Measurements from ENCODE around the gene LAMB3. TPM values are rescaled to one million over a fixed set of nuclear protein-coding genes. Genes with fewer than 3 reads are reported as not detected.

LAMB3 gene
- total and polyA plus RNA-seq, 10 of the 15 experiments (the other 5 are each of a cell fraction or from before 2014, with no cell fraction given) = 0.04 to 1.8 (median 0.10) TPM; not detected in 1

DNA sequence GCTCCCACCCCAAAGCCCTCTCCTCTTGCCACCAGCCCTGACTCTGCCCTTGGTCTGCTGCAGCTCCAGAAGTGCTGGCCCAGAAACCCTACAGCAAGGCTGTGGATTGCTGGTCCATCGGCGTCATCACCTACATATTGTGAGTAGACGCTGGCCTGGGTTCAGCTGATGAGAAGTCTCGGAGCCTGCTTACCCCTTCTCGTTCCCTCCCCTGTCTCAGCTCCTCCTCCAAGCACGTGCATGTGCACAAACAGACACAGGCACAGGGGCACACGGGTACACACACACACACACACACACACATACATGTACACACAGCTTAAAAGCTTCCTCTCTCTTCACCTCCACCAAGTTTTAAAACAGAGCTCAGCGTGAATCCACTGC lies 44.4 kb downstream of the LAMB3 start:
- Histone ChIP-seq H3K27ac (ENCODE audit: control insufficient read depth, insufficient read depth) (peak overlapping the region; percentile 45; the same call in 1 of the 2 replicates), H4K20me1 (ENCODE audit: control insufficient read depth, insufficient read depth) (no peaks in the 10 kb centered on the region), H3K27me3 (replicated peaks in 1 of 2; ENCODE audit: control insufficient read depth in 2 of 2, insufficient read depth in 2 of 2, low read length in 1 of 2) (peaks cover 0 to under 1% of the 10 kb centered on the region in 2 experiments; a peak in 1 of 4 replicates), H3K4me1 (ENCODE audit: control insufficient read depth, insufficient read depth, low read length) (peaks cover 10% of the 10 kb centered on the region), H3K9me3 (replicated peaks; ENCODE audit: control insufficient read depth, insufficient read depth, low read length) (no peaks in the 10 kb centered on the region), H3K79me2 (ENCODE audit: control insufficient read depth, insufficient read depth, low read length) (no peaks in the 10 kb centered on the region), H3K9ac (ENCODE audit: control insufficient read depth, insufficient read depth, low read length) (peak overlapping the region; percentile 13; the same call in 1 of the 2 replicates), H2AFZ (ENCODE audit: control insufficient read depth, low read depth, low read length) (peak overlapping the region; percentile 68), H3K4me3 (no peak overlapping the region), H3K36me3 (ENCODE audit: control insufficient read depth in 2 of 2, insufficient read depth in 2 of 2, low read length in 1 of 2) (no peaks in the 10 kb centered on the region), H3K4me2 (ENCODE audit: control insufficient read depth, insufficient read depth) (peak overlapping the region; percentile 69)
- ATAC-seq (peak; percentile 72), FAIRE-seq (peak; percentile 44), DNase-seq (ENCODE audit: low read depth, low spot score) (no peak)
- ChIA-PET CTCF (interaction anchor here (1.1 to 15.5 kb wide), 17 partner anchors 9 to 359 kb away, joined by 3 to 211 read pairs (median 7); partner anchors contain the start of genes CAMK1G and G0S2), POLR2A (interaction anchor here (0.6 to 2.2 kb wide), 9 partner anchors 8 to 100 kb away, joined by 3 to 16 read pairs (median 3); partner anchors contain the start of gene G0S2), SMC1A (ENCODE audit: uncharacterized antibody, unreplicated experiment) (interaction anchor here (0.6 to 3.0 kb wide), 15 partner anchors 9 to 142 kb away, joined by 3 to 13 read pairs (median 4); no protein-coding TSS in a partner anchor), RAD21 (ENCODE audit: unreplicated experiment) (interaction anchor here (0.7 to 3.3 kb wide), 19 partner anchors 8 to 161 kb away, joined by 3 to 15 read pairs (median 5); partner anchors contain the start of genes G0S2 and LAMB3)
- intact Hi-C loops (cut with micrococcal nuclease; ENCODE audit: unreplicated experiment) = loop anchor here (10.0 kb wide), 1 partner anchor 137 kb away; no protein-coding TSS in a partner anchor
- in situ Hi-C loops (cut with MboI) = no loop called here
- BruUV-seq (replicated peaks) = no TSS peak
- peak; percentile 95 to 98 for TF ChIP-seq BHLHE40 (IDR thresholded peaks at IDR 0.05; ENCODE audit: borderline replicate concordance in 1 of 2, low read depth in 2 of 2, low read length in 1 of 2)
- TF ChIP-seq RB1 (IDR thresholded peaks at IDR 0.05; ENCODE audit: borderline replicate concordance) = 0 out of 2 replicates have a peak, but pooled peaks have one; percentile 10
- no peak for TF ChIP-seq ZNF217 (IDR thresholded peaks at IDR 0.05)
- peak; percentile 61; the same call in 1 of the 2 replicates for TF ChIP-seq NBN (IDR thresholded peaks at IDR 0.05)
- 0 out of 4 replicates have a peak, but pooled peaks have one; percentile 0 to 33 for TF ChIP-seq IKZF2 (IDR thresholded peaks at IDR 0.05)
- TF ChIP-seq LARP7 (IDR thresholded peaks at IDR 0.05) = no peak; the same call in 1 of the 2 replicates
- TF ChIP-seq FOXK2 (IDR thresholded peaks at IDR 0.05) = peak; percentile 38; the same call in 1 of the 2 replicates
- no peak for TF ChIP-seq GATAD2B (conservative IDR thresholded peaks at IDR 0.05; ENCODE audit: low read depth)
- no peak for TF ChIP-seq EZH2 (IDR thresholded peaks at IDR 0.05; ENCODE audit: borderline replicate concordance, control insufficient read depth, low read depth, low read length)
- 52% methylated on average over 8 of the region's 8 CpGs for WGBS (ENCODE audit: insufficient coverage, insufficient replicate concordance, low lambda C conversion rate, missing lambda C conversion rate)
